Measurements from ENCODE around the gene NBEAL2. TPM values are rescaled to one million over a fixed set of nuclear protein-coding genes. Genes with fewer than 3 reads are reported as not detected.
A peak's percentile ranks its signal among the peaks of the same experiment; 100 is the strongest.

NBEAL2 gene
- total and polyA plus RNA-seq, 2 of the 4 experiments (the other 2 are of a cell fraction): 2.2 to 12.5 TPM

GRCh38 chr3:46960081-46960701 is 19.3 kb upstream of the NBEAL2 start:
- POLR2A ChIA-PET (ENCODE audit: unreplicated experiment): no interaction called here
- CTCF ChIA-PET: no interaction called here
- ATAC-seq (ENCODE audit: low read depth): peak; percentile 82
- Histone ChIP-seq H3K4me3 (ENCODE audit: insufficient read depth, low read depth, low read length) (no peak overlapping the region), H3K23ac (ENCODE audit: low read depth, low read length) (no peak overlapping the region), H2AFZ (replicated peaks; ENCODE audit: low read length, poor library complexity) (no peak overlapping the region), H3K56ac (ENCODE audit: extremely low read depth, insufficient read depth, low read length) (no peak overlapping the region), H4K8ac (ENCODE audit: low read depth in 2 of 2, low read length in 2 of 2) (no peak overlapping the region), H3K9ac (ENCODE audit: low read depth, low read length) (no peak overlapping the region), H2AK5ac (ENCODE audit: low read depth, low read length) (peak overlapping the region; percentile 26; the same call in 1 of the 2 replicates), H3K9me3 (ENCODE audit: control insufficient read depth, insufficient read depth, low read length) (no peaks in the 10 kb centered on the region), H2BK20ac (ENCODE audit: low read depth, low read length) (no peak overlapping the region), H4K20me1 (ENCODE audit: insufficient read depth, low read length) (peaks cover 71% of the 10 kb centered on the region), H3K4me1 (ENCODE audit: control insufficient read depth, insufficient read depth, low read length) (peaks cover 26% of the 10 kb centered on the region), H4K91ac (ENCODE audit: insufficient read depth, low read depth, low read length) (no peak overlapping the region), H3K36me3 (ENCODE audit: control insufficient read depth, insufficient read depth, low read length) (0 out of 2 replicates have a peak, but pooled peaks cover 1% of the 10 kb centered on the region), H3K27me3 (ENCODE audit: control insufficient read depth, insufficient read depth, low read length) (no peaks in the 10 kb centered on the region), H3K14ac (replicated peaks; ENCODE audit: low read depth, low read length) (no peak overlapping the region), H2AK9ac (replicated peaks; ENCODE audit: low read depth, low read length, poor library complexity) (peak overlapping the region; percentile 46), H4K5ac (ENCODE audit: low read depth, low read length) (no peak overlapping the region), H3K4ac (ENCODE audit: low read depth, low read length) (no peak overlapping the region), H3K18ac (ENCODE audit: low read depth, low read length) (no peak overlapping the region), H3K79me1 (ENCODE audit: low read depth in 1 of 2, low read length in 2 of 2) (peaks cover 23 to 72% of the 10 kb centered on the region in 2 experiments), H3K4me2 (ENCODE audit: low read depth, low read length) (no peak overlapping the region; the same call in 1 of the 2 replicates), H3K27ac (ENCODE audit: insufficient read depth, low read length) (peak overlapping the region; percentile 15; the same call in 1 of the 2 replicates), H2BK15ac (ENCODE audit: low read depth, low read length) (no peak overlapping the region), H2BK120ac (ENCODE audit: low read depth, low read length) (no peak overlapping the region), H3K9me1 (ENCODE audit: insufficient read depth, low read length) (peaks cover 27% of the 10 kb centered on the region), H2BK5ac (ENCODE audit: low read depth, low read length, poor library complexity, severe bottlenecking) (peak overlapping the region; percentile 10)
- intact Hi-C loops (cut with micrococcal nuclease): no loop called here
- BruUV-seq (replicated peaks): no TSS peak
- WGBS, 2 experiments (ENCODE audit: extremely low coverage in 2 of 2, insufficient read length in 1 of 2): no CpG with 5 or more reads among the region's 4 CpGs
- DNase-seq: peak; percentile 78
- in situ Hi-C loops (cut with MboI; ENCODE audit: low sequenced_read_pairs): no loop called here
- TF ChIP-seq NFE2L2 (IDR thresholded peaks at IDR 0.05; ENCODE audit: low read depth, low read length) (no peak), CEBPB (IDR thresholded peaks at IDR 0.05; ENCODE audit: low read depth, low read length) (no peak), FOS (IDR thresholded peaks at IDR 0.05; ENCODE audit: low read depth, low read length) (no peak), MAFK (IDR thresholded peaks at IDR 0.05; ENCODE audit: low read depth, low read length) (no peak)
- dilution Hi-C loops (cut with HindIII; ENCODE audit: low sequenced_read_pairs, unreplicated experiment): no loop called here
